GM03348 (cell line): ENCODE results near the gene HNRNPAB.

Experiments
- DNase-seq: peaks from one replicate; pipeline ENCODE4 v3.0.0; 2012; ENCODE audit warnings: low spot score

The HNRNPAB gene

DNA sequence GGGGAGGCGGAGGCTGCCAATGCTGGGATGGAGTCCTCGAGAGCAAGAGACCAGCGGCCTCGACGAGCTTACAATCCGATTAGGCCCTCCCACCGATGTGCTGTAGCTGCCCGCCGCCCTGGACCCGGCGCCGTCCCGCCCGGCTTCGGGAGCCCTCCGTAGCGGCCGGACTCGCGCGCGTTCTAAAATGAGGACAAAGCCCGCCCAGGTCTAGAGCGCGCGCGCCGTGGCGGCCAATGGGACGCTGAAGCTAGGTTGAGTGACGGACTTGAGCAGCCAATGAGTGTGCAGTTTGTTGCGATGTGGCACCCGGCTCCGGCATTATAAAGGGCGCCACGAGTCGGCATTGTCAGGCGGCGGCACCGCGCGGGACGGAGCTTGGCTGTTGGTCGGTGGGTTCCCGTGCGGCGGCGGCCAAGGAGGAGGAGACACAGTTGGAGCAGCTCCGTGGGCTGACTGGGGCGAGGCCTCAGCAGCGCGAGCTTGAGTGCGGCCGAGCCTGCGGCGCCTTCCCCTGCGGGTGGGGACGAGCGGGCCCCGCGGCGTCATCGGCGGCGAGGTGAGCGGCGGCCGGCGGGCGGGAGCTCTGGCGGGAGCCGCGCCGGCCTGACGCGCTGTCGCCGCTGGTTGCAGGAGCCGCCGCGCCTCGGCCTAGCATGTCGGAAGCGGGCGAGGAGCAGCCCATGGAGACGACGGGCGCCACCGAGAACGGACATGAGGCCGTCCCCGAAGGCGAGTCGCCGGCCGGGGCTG is at the start of gene HNRNPAB:
Gene HNRNPAB (plus strand): TSS at position 352 of the 753 bp plus-strand sequence. CDS start 305 bp downstream, at position 657.
- DNase-seq: peak; percentile 100

DNA sequence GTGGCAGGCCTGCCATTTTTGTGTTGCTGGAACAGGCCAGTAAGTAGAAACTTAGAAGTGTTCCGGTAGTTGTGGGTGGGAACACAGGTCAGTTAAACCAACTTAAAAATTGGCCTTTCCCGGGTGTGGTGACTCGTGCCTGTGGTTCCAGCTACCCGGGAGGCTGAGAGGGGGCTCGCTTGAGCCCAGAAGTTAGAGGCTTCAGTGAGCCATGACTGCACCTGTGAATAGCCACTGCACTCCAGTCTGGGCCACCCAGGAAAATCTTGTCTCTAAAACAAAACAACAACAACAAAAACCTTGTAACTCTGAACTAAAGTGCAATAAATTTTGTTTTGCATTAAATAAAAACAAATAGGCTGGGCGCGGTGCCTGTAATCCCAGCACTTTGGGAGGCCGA is 49.3 kb upstream of the HNRNPAB start:
- no peak for DNase-seq

- DNase-seq: no peak
Observed at GRCh38 chr5:178160176-178160575, 44.2 kb upstream of the HNRNPAB start.

DNA sequence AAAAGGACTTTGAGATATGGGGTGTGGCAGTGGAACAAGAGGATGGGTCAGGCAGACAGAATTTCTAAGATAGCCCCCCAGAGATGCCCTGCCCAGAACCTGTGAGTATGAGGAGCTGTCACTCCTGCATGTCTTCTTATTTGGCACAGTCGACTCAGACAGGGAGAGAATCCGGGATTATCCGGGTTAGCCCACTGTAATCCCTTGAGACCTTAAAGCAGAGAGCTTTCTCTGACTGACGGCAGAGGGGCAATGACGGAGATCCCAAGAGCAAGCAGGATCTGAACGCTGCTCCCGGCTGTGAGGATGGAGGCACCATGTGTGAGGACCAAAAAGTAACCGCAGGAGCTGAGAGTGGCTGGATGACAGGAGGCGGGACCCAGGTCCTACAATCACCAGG is 41.9 kb upstream of the HNRNPAB start:
- no peak for DNase-seq

GRCh38 chr5:178163772-178164735 is 40.3 kb upstream of the HNRNPAB start:
- DNase-seq: peak; percentile 93

DNA sequence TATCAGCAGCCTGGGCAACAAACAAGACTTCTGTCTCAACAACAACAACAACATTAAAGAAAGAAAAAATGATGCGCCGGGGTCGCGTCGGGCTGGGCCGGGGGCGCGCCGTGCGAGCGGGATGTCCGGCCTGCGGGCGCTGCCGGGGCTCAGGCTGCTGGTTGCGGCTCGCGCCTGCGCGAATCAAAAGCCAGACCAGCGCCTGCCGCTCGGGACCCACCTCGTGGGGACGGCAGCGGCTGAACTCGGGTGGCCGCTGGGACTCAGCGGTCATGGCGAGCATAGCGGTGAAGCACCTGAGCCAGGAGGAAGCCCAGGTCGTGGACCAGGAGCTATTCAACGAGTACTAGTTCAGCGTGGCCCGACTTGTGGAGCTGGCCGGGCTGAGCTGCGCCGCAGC is 38.8 kb upstream of the HNRNPAB start:
- DNase-seq: no peak

DNA sequence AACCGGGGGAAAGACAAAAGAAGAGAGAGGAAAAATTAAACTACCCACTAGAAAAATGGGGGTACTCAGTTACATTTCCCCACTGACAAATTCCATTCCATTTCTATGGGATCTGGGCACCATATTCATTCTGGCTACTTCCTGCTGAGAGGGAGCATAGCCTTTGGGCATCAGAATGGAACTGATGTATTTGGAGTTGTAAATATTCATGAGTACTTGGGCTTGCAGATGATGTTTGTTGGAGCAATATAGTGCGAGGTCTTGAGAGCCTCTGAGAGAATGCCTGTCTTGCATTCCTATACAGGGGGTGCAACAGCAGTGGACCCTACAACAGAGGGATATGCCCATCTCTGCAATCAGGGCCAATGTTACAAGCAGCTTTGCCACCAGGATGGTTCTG is 33.9 kb upstream of the HNRNPAB start:
- DNase-seq: no peak

- no peak for DNase-seq
Observed at GRCh38 chr5:178174456-178174855, 29.9 kb upstream of the HNRNPAB start.

GRCh38 chr5:178176791-178177190 is 27.5 kb upstream of the HNRNPAB start:
- DNase-seq: no peak

DNA sequence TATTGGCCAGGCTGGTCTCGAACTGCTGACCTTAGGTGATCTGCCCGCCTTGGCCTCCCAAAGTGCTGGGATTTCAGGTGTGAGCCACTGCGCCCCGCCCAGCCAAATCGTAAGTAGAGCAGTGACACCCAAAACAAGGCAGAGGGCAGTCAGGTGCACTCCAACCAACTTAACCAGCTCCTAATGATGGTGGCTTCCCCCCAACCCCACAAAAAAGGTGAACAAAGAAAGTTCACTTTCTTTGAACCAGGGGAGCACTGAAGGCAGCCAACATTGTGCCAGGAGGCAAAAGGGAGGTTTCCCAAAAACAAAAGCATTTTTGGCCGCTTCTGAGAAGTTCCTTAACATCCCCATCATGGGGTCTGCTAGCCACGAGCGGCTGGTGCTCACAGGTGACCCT is 26.8 kb upstream of the HNRNPAB start:
- no peak for DNase-seq

DNA sequence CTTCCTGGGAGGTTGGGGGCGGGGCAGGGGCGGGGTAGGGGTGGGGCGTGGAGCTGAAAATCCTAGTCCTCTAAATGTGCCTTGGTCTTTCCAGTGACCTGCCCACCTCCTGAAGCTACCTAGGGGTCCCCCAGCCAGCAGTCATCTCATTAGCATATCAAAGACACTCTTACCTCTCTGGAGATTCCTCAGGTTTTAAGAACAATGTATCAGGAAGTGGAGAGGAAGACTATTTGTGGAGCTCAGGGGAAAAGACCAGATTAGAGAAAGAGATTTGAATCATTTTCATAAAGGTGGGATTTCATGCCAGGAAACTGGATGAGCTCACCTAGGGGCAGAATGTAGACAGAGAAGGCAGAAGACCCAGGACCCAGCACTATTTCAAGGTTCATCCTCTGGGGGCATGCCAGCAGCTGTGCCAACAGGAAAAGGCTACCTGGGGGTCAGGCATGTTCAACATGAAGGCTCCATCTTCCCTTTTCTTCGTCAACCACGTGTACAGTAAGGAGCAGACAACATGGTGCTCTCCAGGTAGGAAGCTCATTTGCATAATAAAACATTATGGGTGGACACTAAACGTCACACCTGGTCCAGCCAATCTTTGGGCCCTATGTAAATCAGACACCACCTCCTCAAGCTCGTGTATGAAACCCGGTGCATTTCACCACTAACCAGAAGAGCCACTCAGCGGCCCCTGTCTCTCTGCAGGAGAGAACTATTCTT is 24.0 kb upstream of the HNRNPAB start:
- no peak for DNase-seq

DNA sequence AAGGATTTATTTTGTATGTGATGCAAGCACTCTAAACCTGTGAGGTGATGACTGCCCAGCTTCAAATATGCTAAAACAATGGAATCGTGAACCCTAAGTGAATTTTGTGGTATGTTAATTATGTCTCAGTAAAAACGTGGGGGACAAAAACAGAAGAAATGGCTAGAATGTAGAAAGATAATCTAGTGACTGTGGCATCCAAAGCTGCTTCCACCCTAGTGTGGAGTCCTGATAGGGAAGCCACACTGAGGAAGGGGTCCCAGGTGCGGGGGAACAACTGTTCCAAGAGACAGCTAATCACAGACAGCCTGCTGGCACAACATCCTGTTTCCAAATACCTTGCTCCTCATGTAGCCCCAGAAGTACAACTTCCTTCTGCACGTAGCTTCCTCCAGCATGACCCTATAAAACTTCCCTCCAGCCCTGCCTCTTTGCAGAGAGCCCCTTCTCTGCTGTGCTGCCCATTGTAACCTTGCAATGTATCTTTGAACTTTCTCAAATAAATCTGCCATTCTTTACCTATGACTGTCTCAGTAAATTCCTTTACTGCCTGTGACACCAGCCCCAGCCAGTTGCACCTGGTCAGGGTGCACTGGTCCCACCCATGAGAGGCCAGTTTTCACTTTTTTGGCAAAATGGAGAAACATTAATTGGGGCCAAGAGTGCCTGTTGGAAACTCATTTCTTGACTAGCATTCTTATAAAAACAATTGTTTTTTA is 22.0 kb upstream of the HNRNPAB start:
- DNase-seq: no peak

- DNase-seq: no peak
Observed at GRCh38 chr5:178186427-178186826, 17.9 kb upstream of the HNRNPAB start.

DNA sequence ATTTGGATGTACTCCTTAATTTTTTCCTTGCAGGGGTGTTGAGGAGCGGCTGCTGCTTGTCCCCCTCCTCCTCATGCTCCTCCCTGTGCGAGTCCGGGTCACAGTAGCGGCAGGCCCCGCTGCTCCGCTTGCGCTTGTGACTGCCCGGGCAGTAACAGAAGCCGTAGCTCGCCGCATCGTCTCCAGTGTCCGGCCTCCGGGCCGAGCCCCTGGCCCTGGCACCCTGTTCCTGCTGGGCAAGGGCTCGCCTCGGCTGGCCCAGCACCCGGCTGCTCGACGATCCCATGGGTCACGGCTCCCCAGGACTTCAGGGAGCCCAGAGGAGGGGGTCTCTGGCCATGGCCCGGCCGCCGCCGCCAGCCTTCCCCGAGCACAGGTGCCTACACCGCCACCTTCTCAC is 17.3 kb upstream of the HNRNPAB start, which contains the start of gene GMCL2:
Gene GMCL2 (minus strand): TSS at position 358 of the 400 bp plus-strand sequence. CDS start 72 bp downstream, at position 286.
- no peak for DNase-seq

- DNase-seq: no peak
Observed at GRCh38 chr5:178189433-178189832, 14.9 kb upstream of the HNRNPAB start.

- no peak for DNase-seq
Observed at GRCh38 chr5:178191661-178192060, 12.7 kb upstream of the HNRNPAB start.

DNA sequence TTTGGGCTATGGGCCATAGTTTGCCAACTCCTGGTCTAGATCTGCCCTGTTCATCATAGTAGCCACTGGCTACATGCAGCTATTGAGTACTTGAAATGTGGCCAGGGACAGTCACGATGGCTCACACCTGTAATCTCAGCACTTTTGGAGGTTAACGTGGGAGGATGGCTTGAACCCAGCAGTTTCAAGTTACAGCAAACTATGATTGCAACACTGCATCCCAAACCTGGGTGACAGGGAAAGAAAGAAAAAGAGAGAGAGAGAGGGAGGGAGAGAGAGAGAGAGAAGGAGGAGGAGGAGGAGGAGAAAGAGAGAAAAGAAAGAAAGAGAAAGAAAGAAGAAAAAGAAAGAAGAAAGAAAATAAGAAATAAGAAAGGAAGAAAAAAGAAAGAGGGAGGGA is 12.1 kb upstream of the HNRNPAB start:
- no peak for DNase-seq

DNA sequence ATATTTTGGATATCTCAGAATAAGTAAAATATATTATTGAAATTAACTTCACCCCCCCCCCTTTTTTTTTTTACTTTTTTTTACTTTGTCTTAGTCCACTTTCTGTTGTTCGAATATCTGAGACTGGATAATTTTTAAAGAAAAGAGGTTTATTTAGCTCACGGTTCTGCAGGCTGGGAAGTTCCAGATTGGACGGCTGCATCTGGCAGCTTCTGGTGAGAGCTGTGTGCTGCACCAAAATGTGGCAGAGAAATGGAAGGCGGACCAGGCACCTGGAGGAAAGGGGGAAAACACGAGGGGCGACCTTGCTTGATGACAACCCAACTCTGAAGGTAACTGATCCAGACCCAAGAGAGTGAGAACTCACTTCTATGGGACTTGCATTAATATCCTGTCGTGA is 11.5 kb upstream of the HNRNPAB start:
- DNase-seq: no peak

DNA sequence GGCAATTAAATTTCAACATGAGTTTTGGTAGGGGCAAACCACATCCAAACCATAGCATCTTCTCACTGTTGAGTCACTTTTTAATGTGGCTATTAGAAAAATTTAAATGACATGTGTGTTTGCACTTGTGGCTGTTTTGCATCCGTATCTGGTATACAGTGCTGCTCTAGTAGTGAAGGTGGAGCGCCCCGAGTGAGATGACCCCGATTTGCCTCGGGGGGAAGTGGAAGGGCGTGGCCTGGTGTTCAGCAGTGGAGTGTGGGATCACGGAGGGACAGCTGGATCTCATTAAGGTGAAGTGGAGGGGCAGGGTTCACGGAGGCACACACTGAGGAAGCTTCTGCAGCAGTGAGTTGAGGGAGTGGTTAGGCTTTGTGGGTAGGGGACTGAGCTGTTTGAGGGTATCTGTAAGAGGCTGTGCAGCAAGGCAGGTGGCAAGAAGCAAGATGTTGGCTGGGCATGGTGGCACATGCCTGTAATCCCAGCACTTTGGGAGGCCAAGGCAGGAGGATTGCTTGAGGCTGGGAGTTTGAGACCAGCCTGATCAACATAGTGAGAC is 11.0 kb upstream of the HNRNPAB start:
- DNase-seq: no peak

GRCh38 chr5:178194026-178194425 is 10.3 kb upstream of the HNRNPAB start:
- no peak for DNase-seq

- no peak for DNase-seq
Observed at GRCh38 chr5:178196281-178196812, 8.0 kb upstream of the HNRNPAB start.
